NCI-H1417 treated with DMSO at 0.1 percent for 48 hours (cell line): ENCODE data around the gene OR6J1.
"Not testable (repeated sequence)": the region's sequence is repeated elsewhere in the genome, so short reads cannot be mapped to it uniquely, and the experiment has no call there.

ENCODE experiments used
- DNase-seq: peaks from one replicate; lab custom pipeline; 2025; lab: John Stamatoyannopoulos, UW

Gene OR6J1

DNA sequence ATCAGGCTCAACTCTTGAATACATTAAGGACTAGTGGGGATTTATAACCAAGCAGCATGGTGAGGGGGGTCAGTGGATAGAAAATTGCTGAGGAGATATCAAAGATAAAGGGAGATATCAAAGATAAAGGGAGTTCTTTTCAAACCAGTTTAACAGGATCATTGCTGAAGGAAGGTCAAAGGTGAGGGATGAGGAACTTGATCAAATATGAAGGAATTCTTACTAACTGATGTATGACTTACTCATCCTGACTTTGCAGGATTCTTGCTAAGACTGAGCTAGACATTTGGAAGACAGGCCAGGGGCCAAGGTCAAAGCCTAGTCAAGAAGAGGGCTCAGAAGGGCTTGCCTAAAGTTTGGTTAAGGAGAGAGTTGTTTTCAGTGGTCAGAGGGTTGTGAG lies 41.3 kb downstream of the OR6J1 start:
- no peak for DNase-seq

DNA sequence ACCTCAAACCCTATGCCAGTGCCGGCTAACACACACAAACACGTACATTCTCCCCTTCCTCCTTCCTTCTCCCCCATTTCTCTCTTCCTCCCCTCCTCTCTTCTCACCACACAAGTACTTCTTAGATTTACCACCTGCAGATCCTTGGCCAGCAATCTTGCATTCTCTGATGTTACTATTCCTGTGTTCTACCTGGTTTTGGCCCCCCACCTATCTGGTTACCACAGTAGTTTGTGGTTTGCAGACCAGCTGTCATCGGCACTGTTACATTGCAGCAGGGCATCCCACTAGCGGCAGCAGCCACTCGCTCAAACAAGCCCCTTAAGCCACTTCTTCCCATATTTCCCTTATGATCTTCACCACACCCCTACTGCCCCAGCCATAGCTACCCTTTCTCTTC lies 42.2 kb downstream of the OR6J1 start:
- no peak for DNase-seq

- no peak for DNase-seq
Measured at GRCh38 chr14:22601456-22601855, 42.7 kb downstream of the OR6J1 start.

GRCh38 chr14:22600027-22600426 lies 44.1 kb downstream of the OR6J1 start:
- no peak for DNase-seq

GRCh38 chr14:22599349-22599748 lies 44.8 kb downstream of the OR6J1 start:
- DNase-seq = no peak

DNA sequence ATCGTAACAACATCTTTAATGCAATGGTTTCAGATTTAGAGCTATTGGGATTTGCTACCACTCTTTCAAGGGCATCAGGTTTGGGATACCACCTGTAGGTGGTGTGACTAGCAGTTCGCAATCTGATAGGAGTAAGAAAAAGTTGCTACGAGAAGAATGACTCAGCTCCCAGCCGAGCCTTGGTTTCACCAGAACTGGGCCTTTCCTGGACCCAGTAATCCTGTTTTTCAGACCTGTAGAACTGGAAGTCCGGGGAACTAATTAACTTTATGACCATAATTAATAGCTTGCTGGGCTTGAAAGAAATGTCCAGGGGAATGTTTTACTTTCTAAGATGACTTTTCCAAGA lies 45.3 kb downstream of the OR6J1 start:
- DNase-seq = no peak

DNA sequence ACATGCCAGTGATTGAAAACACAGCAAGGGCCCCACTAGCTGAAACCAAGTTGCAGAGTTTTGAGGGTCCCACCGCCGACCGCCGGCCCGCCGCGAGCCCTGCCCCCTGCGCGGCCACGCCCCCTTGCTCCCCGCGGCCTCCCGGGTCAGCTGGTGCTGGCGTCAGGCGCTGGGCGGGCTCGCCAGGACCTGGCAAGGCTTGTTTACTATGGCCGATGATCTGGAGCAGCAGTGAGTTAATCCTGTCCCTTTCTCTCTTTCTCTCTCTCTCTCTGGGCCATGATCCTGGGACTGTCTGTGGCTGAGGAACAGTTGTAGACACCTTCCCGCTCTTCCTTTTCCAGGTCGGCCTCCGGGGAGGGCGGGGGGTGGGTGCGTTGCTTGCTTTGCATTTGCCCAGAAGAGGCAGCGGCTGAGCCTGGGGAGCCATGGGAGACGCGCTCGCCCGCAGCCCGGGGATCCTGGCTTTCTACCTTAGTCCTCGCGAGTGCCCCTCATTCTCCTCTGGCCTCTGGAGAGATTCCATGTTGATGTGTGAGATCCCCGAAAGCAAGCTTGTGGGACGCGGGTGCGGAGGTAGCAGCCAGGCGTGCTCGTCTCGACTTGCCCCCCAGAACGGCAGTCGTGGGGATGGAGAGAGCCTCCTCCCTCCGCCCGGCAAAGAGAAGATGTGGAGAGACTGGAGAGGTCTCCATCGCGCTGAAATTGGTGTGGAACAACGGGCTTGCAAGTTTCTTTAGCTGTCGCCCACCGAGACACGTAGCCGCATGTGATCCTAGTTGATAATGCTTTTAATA lies 45.9 kb downstream of the OR6J1 start, which contains the start of gene ABHD4:
TSS of gene ABHD4 (plus strand) at position 202 of the 797 bp plus-strand sequence. CDS start at position 209, 7 bp downstream.
- no peak for DNase-seq

- DNase-seq = no peak
Measured at GRCh38 chr14:22597771-22598098, 46.4 kb downstream of the OR6J1 start.

DNA sequence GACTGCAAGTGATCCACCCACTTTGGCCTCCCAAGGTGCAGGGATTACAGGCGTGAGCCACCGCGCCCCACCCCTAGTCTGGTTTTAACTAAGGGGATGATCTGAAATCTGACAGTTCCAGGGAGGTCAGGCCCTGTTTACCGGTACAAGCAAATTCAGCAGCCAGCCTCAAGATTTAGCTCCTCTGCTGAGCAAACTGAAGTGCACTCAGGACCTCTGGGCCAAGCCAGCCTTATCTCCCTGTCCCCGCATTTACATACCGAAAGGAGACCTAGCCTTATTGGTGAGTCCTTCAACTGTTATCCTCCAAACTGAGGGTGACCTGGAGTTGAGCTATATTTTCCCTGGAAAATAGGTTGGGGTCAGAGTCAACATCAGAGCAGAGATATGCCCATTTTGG lies 46.9 kb downstream of the OR6J1 start:
- no peak for DNase-seq

- no peak for DNase-seq
Measured at GRCh38 chr14:22596354-22596879, 47.7 kb downstream of the OR6J1 start.

DNA sequence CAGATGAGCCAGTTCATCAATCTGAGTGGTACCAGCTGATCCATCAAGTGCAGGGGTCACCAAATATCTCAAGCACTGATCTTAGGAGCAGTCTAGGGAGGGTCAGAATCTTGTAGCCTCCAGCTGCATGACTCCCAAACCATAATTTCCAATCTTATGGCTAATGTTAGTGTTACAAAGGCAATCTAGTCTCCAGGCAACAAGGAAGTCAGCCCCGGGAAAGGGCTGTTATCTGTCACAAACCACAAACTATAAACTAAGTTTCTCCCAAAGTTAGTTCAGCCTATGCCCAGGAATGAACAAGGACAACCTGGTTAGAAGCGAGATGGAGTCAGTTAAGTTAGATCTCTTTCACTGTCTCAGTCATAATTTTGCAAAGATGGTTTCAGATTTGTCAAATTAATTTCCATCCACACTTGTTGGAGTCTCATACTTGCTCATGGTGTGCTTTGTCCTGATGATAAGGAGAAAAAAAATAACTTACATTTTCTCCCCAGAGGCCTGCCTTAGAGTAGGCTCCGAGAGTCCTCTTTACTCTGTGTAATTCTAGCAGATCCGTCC lies 49.9 kb downstream of the OR6J1 start:
- DNase-seq = no peak

- DNase-seq = no peak
Measured at GRCh38 chr14:22593601-22594000, 50.6 kb downstream of the OR6J1 start.

DNA sequence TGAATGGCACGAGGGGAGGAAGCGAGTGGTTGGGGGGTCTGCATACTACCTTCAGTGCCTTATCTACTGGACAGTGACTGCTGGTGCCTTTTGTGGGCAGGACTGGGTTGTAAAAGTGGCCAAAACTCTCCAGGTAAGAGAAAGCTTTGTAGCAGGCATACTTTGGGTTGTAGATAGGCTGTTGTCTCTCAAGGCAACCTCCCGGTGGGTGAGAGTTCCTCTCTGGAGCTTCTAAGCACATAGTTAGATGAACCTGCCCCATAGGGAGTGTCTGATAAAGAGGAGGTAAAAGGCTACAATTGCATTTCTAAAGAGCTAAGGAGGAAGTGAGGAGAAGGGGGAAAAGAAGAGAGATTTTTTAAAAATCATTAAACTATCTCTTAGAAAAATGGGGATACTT lies 51.0 kb downstream of the OR6J1 start:
- DNase-seq = no peak

- peak; percentile 88 for DNase-seq
Measured at GRCh38 chr14:22589096-22589839, 54.9 kb downstream of the OR6J1 start, which contains the start of gene DAD1. Gene DAD1 (minus strand): TSS chr14:22589224. CDS start chr14:22589157, 67 bp downstream.

DNA sequence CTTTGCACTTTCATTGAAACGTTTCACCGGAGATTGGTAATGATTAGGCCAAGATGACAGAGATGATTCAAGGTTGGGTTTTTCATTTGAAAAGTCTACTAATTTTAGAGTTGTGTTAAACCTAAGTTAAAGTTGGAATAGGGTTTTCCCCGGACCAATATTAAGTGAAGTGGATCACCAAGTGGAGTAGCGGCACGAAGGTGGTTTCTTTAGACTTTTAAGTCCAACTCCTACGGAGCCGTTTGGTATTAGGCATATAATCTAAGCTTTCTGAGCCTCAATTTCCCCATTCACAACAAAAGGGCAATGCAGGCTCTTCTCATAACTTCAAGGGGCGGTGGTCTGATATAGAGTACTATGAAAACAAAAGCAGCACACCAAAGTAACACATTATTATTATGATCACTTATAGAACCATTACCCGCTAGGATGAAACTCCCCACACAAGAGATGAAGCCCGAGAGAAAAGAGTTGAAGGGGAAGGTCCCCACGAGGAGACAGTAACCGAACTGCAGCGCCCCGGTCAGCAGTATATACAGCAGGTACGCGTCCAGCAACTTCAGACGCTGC lies 55.5 kb downstream of the OR6J1 start:
- no peak for DNase-seq

- not testable (repeated sequence) for DNase-seq
Measured at GRCh38 chr14:22587677-22588422, 56.3 kb downstream of the OR6J1 start.

- DNase-seq = no peak
Measured at GRCh38 chr14:22587247-22587646, 56.9 kb downstream of the OR6J1 start.

GRCh38 chr14:22583994-22584393 lies 60.2 kb downstream of the OR6J1 start:
- DNase-seq = no peak
